WTC11 (cell line): Measurements from ENCODE around the gene IPO4. TPM values are rescaled to one million over a fixed set of nuclear protein-coding genes. Genes with fewer than 3 reads are reported as not detected.

ENCODE experiments used
- ATF2 ChIP-seq: sonication (generic); formaldehyde crosslinking; IDR thresholded peaks from 2 replicates; pipeline ENCODE4 v1.8.1; 2022; ENCODE audit warnings: low read depth, missing genetic modification reagents, borderline replicate concordance
- CDX4 ChIP-seq: fragments of 250-450 bp; sonication (Bioruptor Pico); IDR thresholded peaks from 2 replicates; pipeline ENCODE4 v1.9.0; 2021; ENCODE audit warnings: moderate library complexity, mild to moderate bottlenecking, inconsistent platforms, borderline replicate concordance
- CREB1 ChIP-seq: sonication (generic); formaldehyde crosslinking; IDR thresholded peaks from 2 replicates; pipeline ENCODE4 v1.8.0; 2023; ENCODE audit warnings: mild to moderate bottlenecking, missing genetic modification reagents
- CREM ChIP-seq: sonication (generic); formaldehyde crosslinking; IDR thresholded peaks from 2 replicates; pipeline ENCODE4 v1.8.1; 2022; ENCODE audit warnings: mild to moderate bottlenecking, missing genetic modification reagents, moderate library complexity
- ERG ChIP-seq: fragments of 250-450 bp; sonication (Bioruptor Pico); IDR thresholded peaks from 2 replicates; pipeline ENCODE4 v1.8.0; 2021; ENCODE audit warnings: mild to moderate bottlenecking
- ESRRA ChIP-seq: sonication (generic); formaldehyde crosslinking; IDR thresholded peaks from 2 replicates; pipeline ENCODE4 v1.8.1; 2022; ENCODE audit warnings: mild to moderate bottlenecking, missing genetic modification reagents, borderline replicate concordance
- ETV6 ChIP-seq: sonication (generic); formaldehyde crosslinking; IDR thresholded peaks from 2 replicates; pipeline ENCODE4 v1.8.1; 2022; ENCODE audit warnings: mild to moderate bottlenecking, missing genetic modification reagents
- GRHL2 ChIP-seq: fragments of 250-450 bp; sonication (Bioruptor Pico); IDR thresholded peaks from 2 replicates; pipeline ENCODE4 v1.8.0; 2022; ENCODE audit warnings: mild to moderate bottlenecking, moderate library complexity; ENCODE audit not compliant: insufficient replicate concordance, severe bottlenecking
- MLX ChIP-seq: sonication (generic); formaldehyde crosslinking; IDR thresholded peaks from 2 replicates; pipeline ENCODE4 v1.8.1; 2023; ENCODE audit warnings: mild to moderate bottlenecking, missing genetic modification reagents, moderate library complexity
- MXD4 ChIP-seq: fragments of 250-450 bp; sonication (Bioruptor Pico); IDR thresholded peaks from 2 replicates; pipeline ENCODE4 v1.8.0; 2021; ENCODE audit warnings: mild to moderate bottlenecking, moderate library complexity, borderline replicate concordance
- NFE2L1 ChIP-seq: sonication (generic); formaldehyde crosslinking; IDR thresholded peaks from 2 replicates; pipeline ENCODE4 v1.8.1; 2023; ENCODE audit warnings: missing genetic modification reagents
- NR1H2 ChIP-seq: sonication (generic); formaldehyde crosslinking; IDR thresholded peaks from 2 replicates; pipeline ENCODE4 v1.9.0; 2021; ENCODE audit warnings: mild to moderate bottlenecking, moderate library complexity, missing genetic modification reagents
- PRDM15 ChIP-seq: sonication (generic); formaldehyde crosslinking; IDR thresholded peaks from 2 replicates; pipeline ENCODE4 v1.8.0; 2022; ENCODE audit warnings: missing genetic modification reagents
- TEAD1 ChIP-seq: sonication (generic); formaldehyde crosslinking; IDR thresholded peaks from 2 replicates; pipeline ENCODE4 v1.8.0; 2022; ENCODE audit warnings: mild to moderate bottlenecking, missing genetic modification reagents
- TP53 ChIP-seq: sonication (generic); formaldehyde crosslinking; IDR thresholded peaks from 2 replicates; pipeline ENCODE4 v1.8.1; 2023; ENCODE audit warnings: mild to moderate bottlenecking, missing genetic modification reagents
- ZNF512 ChIP-seq: sonication (generic); formaldehyde crosslinking; IDR thresholded peaks from 2 replicates; pipeline ENCODE4 v1.8.1; 2022; ENCODE audit warnings: missing genetic modification reagents, borderline replicate concordance
- total RNA-seq: library from RNA; stranded (reverse); gene quantifications from 3 replicates; pipeline ENCODE4 v1.2.3, GENCODE V29; 2021
- TF ChIP-seq, protein P1 (sequence below): sonication (generic); formaldehyde crosslinking; IDR thresholded peaks from 2 replicates; pipeline ENCODE4 v1.8.0; 2022; ENCODE audit warnings: mild to moderate bottlenecking, missing genetic modification reagents
- TF ChIP-seq, protein P2 (sequence below): sonication (generic); formaldehyde crosslinking; IDR thresholded peaks from 2 replicates; pipeline ENCODE4 v1.8.1; 2022; ENCODE audit warnings: mild to moderate bottlenecking, missing genetic modification reagents, moderate library complexity, borderline replicate concordance
- TF ChIP-seq, protein P3 (sequence below): sonication (generic); formaldehyde crosslinking; IDR thresholded peaks from 2 replicates; pipeline ENCODE4 v1.8.0; 2022; ENCODE audit warnings: mild to moderate bottlenecking, missing genetic modification reagents
- TF ChIP-seq, protein P4 (sequence below): sonication (generic); formaldehyde crosslinking; IDR thresholded peaks from 2 replicates; pipeline ENCODE4 v1.8.1; 2023; ENCODE audit warnings: mild to moderate bottlenecking, missing genetic modification reagents

IPO4 gene
- total RNA-seq, 1 experiment from 2014 or later, result 128 TPM

- no peak for TF ChIP-seq PRDM15 (CRISPR knock-in tag)
- TF ChIP-seq, protein P1, sequence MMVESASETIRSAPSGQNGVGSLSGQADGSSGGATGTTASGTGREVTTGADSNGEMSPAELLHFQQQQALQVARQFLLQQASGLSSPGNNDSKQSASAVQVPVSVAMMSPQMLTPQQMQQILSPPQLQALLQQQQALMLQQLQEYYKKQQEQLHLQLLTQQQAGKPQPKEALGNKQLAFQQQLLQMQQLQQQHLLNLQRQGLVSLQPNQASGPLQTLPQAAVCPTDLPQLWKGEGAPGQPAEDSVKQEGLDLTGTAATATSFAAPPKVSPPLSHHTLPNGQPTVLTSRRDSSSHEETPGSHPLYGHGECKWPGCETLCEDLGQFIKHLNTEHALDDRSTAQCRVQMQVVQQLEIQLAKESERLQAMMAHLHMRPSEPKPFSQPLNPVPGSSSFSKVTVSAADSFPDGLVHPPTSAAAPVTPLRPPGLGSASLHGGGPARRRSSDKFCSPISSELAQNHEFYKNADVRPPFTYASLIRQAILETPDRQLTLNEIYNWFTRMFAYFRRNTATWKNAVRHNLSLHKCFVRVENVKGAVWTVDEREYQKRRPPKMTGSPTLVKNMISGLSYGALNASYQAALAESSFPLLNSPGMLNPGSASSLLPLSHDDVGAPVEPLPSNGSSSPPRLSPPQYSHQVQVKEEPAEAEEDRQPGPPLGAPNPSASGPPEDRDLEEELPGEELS (CRISPR knock-in tag), result no peak
- no peak for TF ChIP-seq CDX4 (CRISPR knock-in tag)
- no peak; the same call in 1 of the 2 replicates for TF ChIP-seq ETV6 (CRISPR knock-in tag)
- no peak for TF ChIP-seq NR1H2 (CRISPR knock-in tag)
- TF ChIP-seq, protein P2, sequence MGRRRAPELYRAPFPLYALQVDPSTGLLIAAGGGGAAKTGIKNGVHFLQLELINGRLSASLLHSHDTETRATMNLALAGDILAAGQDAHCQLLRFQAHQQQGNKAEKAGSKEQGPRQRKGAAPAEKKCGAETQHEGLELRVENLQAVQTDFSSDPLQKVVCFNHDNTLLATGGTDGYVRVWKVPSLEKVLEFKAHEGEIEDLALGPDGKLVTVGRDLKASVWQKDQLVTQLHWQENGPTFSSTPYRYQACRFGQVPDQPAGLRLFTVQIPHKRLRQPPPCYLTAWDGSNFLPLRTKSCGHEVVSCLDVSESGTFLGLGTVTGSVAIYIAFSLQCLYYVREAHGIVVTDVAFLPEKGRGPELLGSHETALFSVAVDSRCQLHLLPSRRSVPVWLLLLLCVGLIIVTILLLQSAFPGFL (CRISPR knock-in tag), result peak; percentile 87; the same call in 1 of the 2 replicates
- no peak for TF ChIP-seq ATF2 (CRISPR knock-in tag)
- TF ChIP-seq ESRRA, result peak; percentile 83; the same call in 1 of the 2 replicates
- TF ChIP-seq CREM (CRISPR knock-in tag), result peak; percentile 97
- TF ChIP-seq GRHL2, result no peak
- peak; percentile 94 for TF ChIP-seq CREB1 (CRISPR knock-in tag)
- TF ChIP-seq MXD4, result no peak
- TF ChIP-seq TP53, result no peak
- peak; percentile 51; the same call in 1 of the 2 replicates for TF ChIP-seq NFE2L1 (CRISPR knock-in tag)
- TF ChIP-seq ZNF512 (CRISPR knock-in tag), result no peak
- TF ChIP-seq ERG (CRISPR knock-in tag), result no peak
- TF ChIP-seq, protein P3, sequence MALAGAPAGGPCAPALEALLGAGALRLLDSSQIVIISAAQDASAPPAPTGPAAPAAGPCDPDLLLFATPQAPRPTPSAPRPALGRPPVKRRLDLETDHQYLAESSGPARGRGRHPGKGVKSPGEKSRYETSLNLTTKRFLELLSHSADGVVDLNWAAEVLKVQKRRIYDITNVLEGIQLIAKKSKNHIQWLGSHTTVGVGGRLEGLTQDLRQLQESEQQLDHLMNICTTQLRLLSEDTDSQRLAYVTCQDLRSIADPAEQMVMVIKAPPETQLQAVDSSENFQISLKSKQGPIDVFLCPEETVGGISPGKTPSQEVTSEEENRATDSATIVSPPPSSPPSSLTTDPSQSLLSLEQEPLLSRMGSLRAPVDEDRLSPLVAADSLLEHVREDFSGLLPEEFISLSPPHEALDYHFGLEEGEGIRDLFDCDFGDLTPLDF (CRISPR knock-in tag), result 0 out of 2 replicates have a peak, but pooled peaks have one; percentile 73
- TF ChIP-seq TEAD1, result peak; percentile 72; the same call in 1 of the 2 replicates
- TF ChIP-seq, protein P4, sequence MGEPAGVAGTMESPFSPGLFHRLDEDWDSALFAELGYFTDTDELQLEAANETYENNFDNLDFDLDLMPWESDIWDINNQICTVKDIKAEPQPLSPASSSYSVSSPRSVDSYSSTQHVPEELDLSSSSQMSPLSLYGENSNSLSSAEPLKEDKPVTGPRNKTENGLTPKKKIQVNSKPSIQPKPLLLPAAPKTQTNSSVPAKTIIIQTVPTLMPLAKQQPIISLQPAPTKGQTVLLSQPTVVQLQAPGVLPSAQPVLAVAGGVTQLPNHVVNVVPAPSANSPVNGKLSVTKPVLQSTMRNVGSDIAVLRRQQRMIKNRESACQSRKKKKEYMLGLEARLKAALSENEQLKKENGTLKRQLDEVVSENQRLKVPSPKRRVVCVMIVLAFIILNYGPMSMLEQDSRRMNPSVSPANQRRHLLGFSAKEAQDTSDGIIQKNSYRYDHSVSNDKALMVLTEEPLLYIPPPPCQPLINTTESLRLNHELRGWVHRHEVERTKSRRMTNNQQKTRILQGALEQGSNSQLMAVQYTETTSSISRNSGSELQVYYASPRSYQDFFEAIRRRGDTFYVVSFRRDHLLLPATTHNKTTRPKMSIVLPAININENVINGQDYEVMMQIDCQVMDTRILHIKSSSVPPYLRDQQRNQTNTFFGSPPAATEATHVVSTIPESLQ (CRISPR knock-in tag), result no peak
- no peak for TF ChIP-seq MLX (CRISPR knock-in tag)
These were observed 24.6 kb upstream of the IPO4 start, which contains the start of gene CHMP4A (continued) for GRCh38 chr14:24212924-24213865.
